GM11168 (cell line): ENCODE measurements around the gene UBXN7.
"Not testable (repeated sequence)": the region's sequence is repeated elsewhere in the genome, so short reads cannot be mapped to it uniquely, and the experiment has no call there.

Source experiments
- in situ Hi-C: fragments of 300-500 bp; cut with MboI; formaldehyde crosslinking; loops from one replicate; pipeline ENCODE4 v1.12.0; 2022; ENCODE audit warnings: low sequenced_read_pairs; ENCODE audit not compliant: unreplicated experiment

Gene UBXN7

GRCh38 chr3:196321162-196321561 lies 111.1 kb downstream of the UBXN7 start:
- in situ Hi-C loops: no loop called here

DNA sequence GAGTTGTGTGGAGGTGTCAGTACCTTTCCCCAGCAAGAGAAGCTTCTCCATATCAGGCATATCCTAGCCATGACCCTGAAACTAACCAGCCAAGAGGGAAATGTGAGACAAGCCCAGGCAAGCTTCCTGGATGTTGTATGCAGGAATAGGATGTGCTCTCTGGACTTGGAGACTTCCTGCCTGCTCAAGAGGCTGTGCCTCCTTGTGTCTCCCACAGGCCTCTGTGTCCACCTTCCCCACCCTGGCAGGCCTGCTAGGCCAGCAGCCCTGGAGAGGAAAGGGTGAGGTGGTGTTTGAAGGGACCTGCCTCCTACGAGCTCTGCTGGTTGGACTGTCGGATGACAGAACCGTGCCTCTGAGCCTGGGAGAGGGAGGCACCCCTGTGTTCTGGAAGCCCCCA lies 112.1 kb downstream of the UBXN7 start:
- in situ Hi-C loops: no loop called here

GRCh38 chr3:196317687-196318467 lies 114.3 kb downstream of the UBXN7 start, which contains the start of gene DYNLT2B:
TSS of gene DYNLT2B (minus strand) at chr3:196318240. CDS start at chr3:196318152, 88 bp downstream.
- in situ Hi-C loops: no loop called here

GRCh38 chr3:196316799-196317686 lies 115.2 kb downstream of the UBXN7 start:
- in situ Hi-C loops: not testable (repeated sequence)

GRCh38 chr3:196315821-196316220 lies 116.4 kb downstream of the UBXN7 start:
- in situ Hi-C loops: no loop called here

GRCh38 chr3:196314597-196314996 lies 117.6 kb downstream of the UBXN7 start:
- in situ Hi-C loops: no loop called here

- in situ Hi-C loops: not testable (repeated sequence)
Measured at GRCh38 chr3:196314086-196314485, 118.1 kb downstream of the UBXN7 start.

DNA sequence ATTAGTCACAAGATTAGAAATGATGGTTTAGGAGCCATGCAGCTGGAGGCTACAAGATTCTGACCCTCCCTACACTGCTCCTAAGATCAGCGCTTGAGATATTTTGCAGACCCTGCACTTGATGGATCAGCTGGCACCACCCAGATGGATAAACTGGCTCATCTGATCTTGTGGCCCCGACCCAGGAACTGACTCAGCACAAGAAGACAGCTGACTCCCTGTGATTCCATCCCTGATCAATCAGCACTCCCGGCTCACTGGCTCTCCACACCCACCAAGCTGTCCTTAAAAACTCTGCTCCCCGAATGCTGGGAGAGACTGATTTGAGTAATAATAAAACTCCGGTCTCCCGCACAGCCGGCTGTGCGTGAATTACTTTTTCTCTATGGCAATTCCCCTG lies 129.3 kb downstream of the UBXN7 start:
- in situ Hi-C loops: not testable (repeated sequence)

DNA sequence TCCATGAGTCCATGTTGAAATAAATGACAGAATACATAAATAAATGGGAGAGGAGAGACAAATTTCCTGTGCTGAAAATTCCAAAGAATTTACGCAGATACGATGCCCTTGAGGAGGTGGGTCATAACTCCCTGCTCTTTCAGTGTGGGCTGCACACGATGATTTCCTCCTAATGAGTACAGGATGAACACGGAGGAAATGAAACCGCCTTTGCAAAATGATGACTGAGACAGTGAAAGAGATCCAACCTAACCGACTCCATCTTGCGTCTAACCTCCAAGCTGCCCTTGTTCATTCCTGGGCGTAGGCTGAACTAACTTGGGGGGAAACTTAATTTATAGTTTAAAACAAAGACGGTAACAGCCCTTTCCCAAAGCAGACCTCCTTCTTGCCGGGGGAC lies 129.7 kb downstream of the UBXN7 start:
- in situ Hi-C loops: not testable (repeated sequence)

GRCh38 chr3:196298521-196298920 lies 133.7 kb downstream of the UBXN7 start:
- in situ Hi-C loops: no loop called here
